ENCODE data around the gene PRR16.

DNA sequence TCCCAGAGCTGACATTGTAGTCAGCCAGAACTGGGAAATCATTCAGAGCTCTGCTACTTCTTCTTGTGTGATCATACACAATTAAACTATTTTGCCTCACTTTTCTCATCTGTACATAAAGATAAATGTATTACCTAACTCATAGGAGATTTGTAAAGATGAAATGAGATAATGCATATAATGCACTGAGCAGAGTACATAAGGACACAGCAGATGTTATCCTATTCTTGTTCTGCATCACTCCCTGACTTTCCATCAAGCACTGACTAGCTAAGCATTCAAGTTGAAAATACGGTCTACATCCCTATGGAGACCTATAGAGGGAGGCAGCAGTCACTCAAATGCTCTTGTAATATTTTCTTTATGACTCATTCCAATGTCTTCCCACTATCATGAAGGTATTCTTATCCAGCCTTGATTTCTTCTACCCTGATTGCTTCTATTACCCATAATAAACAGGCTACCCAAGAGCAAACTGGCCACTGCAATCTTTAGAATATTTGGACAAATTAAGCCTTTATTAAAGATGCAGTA is 16.3 kb upstream of the PRR16 start:
- TF ChIP-seq, protein P1, sequence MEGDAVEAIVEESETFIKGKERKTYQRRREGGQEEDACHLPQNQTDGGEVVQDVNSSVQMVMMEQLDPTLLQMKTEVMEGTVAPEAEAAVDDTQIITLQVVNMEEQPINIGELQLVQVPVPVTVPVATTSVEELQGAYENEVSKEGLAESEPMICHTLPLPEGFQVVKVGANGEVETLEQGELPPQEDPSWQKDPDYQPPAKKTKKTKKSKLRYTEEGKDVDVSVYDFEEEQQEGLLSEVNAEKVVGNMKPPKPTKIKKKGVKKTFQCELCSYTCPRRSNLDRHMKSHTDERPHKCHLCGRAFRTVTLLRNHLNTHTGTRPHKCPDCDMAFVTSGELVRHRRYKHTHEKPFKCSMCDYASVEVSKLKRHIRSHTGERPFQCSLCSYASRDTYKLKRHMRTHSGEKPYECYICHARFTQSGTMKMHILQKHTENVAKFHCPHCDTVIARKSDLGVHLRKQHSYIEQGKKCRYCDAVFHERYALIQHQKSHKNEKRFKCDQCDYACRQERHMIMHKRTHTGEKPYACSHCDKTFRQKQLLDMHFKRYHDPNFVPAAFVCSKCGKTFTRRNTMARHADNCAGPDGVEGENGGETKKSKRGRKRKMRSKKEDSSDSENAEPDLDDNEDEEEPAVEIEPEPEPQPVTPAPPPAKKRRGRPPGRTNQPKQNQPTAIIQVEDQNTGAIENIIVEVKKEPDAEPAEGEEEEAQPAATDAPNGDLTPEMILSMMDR (IDR thresholded peaks at IDR 0.05), result no peak
- no peak for TF ChIP-seq EP300 (IDR thresholded peaks at IDR 0.05)
- no peak for TF ChIP-seq POLR2A (IDR thresholded peaks at IDR 0.05)
